M059J (cell line): ENCODE data around the gene CGB7. TPM values are rescaled to one million over a fixed set of nuclear protein-coding genes. Genes with fewer than 3 reads are reported as not detected.
"Not testable (repeated sequence)": the region's sequence is repeated elsewhere in the genome, so short reads cannot be mapped to it uniquely, and the experiment has no call there.

Source experiments
- DNase-seq: peaks from one replicate; pipeline ENCODE4 v3.0.0-alpha.2; 2012; ENCODE audit warnings: low read depth
- total RNA-seq: library from RNA; depleted of rRNA; stranded (reverse); fragments of >200 nt; shearing (Covaris generic); gene quantifications from 2 replicates; pipeline ENCODE4 v1.2.3, GENCODE V29; 2014

The CGB7 gene
- total RNA-seq, 1 experiment from 2014 or later = 2.7 TPM

DNA sequence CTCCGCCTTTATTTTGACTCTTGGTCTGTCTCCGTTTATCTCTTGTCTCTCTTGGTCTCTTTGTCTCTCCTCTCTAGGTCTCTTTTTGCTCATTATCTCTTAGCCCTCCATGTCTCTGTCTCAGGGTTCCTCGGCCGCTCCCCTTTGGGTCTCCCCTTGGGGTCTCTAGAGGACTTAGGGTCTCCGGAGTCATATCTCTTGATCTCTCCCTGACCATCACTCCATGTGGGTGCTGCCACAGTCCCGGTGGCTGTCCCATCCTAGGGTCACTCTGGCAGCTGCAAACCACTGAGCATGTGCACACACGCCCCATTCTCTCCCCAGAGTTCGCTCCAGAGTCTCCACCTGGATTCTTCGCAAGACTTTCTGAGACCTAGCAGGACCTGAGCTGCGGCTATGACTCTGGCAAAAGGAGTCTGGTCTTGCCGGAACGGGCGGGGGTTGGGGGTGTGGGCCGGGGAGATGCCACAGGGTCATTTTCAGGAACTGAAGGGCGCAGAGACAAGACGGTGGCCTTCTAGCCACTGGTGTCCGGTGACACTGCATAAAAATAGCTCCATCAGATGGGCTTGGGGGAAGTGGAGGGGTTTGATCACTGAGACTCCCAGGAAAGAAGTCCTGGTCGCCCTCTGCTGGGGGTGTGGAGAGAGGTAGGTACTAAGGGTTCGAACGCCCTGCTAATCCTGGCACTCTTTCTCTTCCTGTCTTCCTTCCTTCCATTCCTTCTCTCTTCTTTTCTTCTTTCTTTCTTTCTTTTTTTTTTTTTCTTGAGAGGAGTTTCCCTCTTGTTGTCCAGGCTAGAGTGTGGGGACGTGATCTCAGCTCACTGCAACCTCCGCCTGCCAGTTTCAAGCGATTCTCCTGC lies 16.2 kb upstream of the CGB7 start:
- peak; percentile 45 for DNase-seq

DNA sequence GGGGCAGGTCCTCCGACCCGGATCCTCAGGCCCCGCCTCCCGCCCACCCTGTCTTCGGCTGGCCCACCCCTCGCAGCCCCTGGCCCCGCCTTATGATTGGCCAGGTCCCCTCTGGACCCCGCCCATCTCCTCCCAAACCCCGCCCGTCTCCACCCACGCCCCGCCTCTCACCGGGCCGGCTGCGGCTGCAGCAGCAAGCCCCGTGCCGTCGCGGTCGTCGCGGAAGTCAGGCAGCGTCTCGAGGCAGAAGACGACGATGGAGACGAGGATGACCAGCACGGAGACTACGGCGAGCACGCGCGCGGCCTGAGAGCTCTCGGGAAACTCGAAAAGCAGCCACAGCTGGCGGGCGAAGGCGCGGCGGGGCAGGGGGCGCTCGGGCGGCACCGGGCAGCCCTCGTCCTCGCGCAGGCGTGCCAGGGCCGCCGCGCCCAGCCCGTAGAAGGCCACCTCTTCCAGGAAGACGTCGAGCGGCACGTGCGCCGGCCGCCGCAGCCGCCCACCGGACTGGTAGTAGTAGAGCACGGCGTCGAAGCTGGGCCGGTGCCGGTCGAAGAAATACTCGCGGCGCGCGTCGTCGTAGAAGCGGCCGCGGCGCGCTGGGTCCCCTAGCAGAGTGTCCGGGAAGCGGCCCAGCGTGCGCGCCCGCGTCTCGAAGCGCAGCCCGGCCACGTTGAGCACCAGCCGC lies 14.5 kb upstream of the CGB7 start:
- no peak for DNase-seq

DNA sequence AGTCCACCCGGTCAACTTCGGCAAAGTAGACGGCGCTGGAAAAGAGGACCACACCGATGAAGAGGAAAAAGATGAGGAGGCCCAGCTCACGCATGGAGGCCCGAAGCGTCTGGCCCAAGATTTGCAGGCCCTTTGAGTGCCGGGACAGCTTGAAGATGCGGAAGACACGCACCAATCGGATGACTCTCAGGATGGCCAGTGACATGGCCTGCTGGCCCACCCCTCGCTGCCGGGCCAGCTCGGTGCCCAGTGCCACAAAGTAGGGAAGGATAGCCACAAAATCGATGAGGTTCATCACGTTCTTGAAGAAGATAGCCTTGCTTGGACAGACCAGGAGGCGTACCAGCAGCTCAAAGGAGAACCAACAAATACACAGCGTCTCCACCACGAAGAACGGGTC lies 12.9 kb upstream of the CGB7 start:
- no peak for DNase-seq

DNA sequence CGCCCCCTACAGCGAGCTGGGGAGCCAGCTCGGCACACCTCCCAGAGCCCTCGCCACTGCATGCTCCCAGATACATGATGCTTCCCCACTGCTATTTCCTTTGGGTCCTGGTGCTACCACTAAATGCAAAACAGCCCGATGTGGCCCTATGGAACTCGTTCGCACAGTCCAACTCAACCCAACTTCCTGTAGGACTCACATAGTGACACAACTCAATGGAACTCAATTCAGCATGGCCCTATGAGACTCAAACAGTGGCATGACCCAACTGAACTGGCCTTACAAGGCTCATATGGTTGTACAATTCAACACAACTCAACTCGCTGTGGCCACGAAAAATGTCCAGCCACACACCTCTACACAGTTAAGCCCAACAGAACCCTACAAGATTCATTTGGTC lies 11.5 kb upstream of the CGB7 start:
- DNase-seq = peak; percentile 68

DNA sequence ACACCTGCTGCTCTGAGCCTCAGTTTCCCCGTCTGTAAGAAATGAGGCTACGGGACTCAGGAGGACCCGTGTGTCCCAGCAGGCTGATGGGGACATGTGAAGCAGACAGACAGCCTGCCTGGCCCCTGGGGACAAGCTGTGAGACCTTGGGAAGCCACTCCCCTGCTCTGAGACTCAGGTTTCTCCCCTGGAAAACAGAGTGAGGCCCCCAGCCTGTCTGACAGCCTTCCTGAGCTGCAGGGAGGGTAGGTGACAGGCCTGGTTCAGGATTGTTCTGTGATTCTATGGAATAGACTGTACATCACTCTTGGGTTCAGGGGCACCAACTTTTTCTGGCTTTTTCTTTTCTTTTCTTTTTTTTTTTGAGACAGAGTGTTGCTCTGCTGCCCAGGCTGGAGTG lies 10.0 kb upstream of the CGB7 start:
- DNase-seq = no peak

DNA sequence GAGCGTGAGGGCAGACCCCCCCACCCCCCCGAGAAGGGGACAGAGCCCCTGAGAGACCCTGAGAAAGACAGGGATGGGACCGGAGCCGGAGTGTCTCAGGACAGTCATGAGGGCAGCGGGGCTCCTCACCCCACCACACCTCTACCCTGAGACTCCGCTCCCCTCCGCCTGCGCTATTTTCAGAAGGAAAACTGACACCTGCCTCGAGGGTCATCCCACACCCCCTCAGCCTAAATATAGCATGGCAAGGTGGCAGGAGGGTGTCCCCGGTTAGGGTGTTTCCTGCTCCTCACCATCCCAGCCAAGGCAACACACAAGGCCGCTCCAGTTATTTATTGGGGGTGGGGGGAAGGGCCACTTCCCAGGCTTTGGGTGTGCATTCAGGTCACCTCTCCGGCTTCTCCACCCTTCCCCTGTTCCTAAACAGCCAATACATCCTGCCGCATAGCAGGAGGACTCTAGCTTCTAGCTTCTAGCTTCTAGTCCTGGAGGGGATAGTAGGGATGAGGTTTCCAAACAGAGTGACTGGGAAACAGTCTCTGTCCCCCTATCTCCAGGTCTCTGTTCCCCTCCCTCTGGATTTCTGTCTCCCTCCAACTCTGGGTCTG lies 8.5 kb upstream of the CGB7 start:
- DNase-seq = no peak

DNA sequence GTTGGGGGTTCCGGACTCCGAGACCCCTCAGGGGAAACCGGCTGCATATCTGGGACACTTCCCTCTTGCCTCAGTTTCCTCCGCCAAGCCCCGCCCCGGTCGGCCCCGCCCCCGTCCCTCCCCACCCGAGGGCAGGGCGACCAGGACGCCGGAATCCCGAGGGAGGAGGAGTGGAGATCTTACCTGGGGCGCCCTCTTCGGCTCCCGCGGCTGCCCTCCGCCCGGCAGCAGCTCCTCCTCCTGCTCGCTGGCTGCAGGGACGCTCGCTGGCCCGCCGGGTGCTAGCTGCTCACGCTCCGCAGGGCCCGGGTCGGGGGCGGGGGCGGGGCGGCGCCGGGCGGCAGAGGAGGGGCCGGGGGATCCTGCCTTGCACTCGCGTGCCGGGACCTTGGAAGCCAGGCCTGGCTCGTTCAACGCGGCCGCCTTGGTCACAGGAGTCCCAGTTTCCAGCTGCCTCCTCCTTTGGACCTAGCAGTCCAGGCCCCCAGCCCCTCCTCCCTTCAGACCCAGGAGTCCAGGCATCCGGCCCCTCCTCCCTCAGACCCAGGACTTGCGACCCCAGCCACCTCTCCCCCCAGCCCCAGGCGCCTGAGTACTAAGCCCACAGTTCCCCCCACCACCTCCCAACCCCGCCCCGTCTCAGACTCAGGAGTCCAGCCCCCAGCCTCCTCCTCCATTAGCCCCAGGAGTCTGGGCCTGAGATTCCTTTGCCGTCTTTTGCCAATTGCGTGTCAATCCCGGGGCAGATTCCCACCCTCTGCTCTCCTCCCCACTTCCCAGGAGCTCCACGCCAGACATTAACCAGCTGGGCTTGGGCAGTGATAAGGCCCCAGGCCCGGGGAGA lies 7.4 kb upstream of the CGB7 start, which contains the start of gene NTF4:
Gene NTF4 (minus strand): TSS at position 51 of the 844 bp plus-strand sequence. CDS start 2,821 bp downstream, outside the sequence.
- no peak for DNase-seq

DNA sequence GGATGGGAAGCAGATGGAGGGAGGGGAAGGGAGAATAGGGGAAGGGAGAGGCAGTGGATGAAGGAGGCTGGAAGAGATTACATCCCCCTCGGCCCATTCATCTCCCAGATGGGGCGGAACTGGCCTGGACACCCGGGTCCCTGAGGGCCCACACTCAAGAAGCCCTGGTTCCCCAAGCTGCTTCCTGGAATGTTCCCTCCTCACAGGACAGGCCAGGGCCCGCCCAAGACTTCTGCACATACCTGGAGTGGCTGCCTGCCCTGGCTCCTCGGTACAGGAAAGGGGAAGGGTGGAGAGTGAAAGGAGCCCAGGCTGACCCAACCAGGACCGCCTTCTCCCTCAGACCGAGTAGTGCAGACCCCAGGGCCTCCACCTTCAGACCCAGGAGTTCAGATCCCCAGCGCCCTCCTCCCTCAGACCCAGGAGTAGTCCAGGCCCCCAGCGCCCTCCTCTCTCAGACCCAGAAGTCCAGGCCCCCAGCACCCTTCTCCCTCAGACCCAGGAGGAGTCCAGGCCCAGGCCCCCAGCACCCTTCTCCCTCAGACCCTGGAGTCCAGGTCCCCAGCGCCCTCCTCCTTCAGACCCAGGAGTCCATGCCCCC lies 6.6 kb upstream of the CGB7 start:
- no peak for DNase-seq

DNA sequence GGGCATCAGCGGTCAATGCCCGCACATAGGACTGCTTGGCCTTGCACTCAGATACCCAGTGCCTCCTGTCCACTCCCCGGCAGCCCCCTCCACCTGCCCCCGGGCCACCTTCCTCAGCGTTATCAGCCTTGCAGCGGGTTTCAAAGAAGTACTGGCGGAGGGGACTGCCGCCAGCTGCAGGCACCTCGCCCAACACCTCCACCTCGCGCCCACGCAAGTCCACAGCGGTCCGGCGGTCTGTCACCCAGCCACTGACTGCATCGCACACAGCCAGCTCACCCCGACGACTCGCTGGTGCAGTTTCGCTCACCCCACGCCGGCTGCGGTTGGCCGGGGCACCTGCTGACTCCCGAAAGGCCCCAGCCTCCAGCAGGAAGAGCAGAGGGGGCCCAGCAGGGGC lies 3.9 kb upstream of the CGB7 start:
- no peak for DNase-seq

DNA sequence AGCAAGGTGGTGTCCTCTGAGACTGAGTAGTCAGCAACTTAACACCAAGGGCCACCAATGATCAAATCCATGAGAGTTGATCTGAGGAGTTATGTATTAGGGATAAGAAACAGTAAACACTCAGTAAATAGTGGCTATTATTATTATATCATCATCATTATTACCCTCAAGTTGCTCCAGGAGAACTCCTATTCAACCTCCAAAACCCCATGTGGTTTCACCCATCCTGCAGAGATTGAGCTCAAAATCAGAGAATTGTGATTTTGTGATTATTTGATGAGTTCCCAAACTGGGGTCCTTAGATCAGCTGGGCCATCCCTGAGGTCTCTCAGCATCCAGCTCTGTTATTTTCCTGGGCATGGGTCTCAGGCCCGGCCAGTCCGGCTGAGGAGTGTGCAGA lies 3.5 kb upstream of the CGB7 start:
- DNase-seq = no peak

DNA sequence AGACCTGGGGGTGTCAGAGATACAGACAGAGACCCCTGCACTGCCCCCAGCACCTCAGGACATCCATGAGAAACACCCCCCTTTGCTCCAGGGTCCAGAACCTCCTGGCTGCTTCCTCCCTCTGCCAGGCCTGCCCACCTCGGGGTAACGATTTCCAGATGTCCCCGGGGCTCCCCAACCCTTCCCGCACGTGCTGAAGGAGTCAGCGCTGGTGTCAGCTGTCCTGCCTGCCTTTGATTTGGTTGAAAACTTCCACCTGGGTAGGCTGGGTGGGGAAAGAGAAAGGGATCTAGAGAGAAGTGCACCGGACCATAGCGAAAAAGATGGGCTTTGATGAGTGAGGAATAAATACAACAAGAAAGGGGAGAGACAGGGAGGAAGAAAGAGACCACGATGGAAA lies 1.5 kb upstream of the CGB7 start:
- no peak for DNase-seq

DNA sequence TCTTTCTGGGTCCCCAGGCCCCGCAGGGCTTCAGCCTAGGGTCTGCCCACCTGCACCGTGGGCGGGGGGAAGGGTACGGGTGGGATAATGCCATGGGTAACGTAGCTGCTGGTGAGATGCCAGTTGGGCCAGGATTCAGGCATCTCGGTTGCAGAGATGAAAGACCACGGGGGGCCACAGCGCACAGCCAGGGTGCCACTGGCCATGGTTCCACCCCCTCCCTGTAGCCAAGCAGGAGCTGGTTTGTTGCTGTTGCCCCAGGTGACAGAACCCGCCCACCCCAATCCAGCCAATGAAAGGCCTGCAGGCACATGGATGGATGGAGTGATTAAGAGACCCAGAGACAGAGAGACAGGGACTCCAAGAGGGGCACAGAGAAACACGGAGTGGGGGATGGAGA lies 1.0 kb upstream of the CGB7 start:
- peak; percentile 40 for DNase-seq

DNA sequence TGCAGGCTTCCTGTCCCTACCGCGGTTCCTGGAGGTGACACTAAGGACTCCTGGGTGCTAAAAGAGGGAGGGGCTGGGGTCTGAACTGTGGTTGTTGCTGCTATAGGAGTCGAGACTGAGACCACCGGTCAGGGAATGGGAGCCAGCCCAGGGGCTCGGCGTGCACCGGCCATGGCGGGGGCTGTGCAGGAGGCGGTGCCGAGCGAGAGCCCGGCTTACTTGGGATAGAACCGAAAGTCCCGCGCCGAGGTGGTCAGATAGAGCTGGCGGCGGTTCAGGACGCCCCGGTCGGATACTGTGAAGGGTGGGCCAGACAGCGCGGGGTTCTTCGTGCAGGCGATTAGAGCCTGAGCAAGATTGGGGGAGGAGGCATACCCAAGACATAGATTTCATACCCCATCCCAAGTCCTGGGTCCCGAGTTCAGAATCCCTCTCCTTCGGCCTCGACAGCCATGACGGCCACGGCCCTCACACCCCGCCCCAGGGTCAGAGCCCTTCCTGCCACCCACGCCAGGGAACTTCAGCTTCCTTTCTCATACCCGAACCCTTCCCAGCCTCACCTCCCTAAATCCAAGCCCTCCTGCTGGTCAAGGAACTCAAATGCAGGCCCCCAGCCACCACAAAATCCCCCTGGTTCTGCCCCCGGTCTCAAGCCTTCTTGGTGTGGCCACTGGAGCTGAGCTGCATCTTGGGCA lies 500 bp downstream of the CGB7 start:
- DNase-seq = not testable (repeated sequence)

DNA sequence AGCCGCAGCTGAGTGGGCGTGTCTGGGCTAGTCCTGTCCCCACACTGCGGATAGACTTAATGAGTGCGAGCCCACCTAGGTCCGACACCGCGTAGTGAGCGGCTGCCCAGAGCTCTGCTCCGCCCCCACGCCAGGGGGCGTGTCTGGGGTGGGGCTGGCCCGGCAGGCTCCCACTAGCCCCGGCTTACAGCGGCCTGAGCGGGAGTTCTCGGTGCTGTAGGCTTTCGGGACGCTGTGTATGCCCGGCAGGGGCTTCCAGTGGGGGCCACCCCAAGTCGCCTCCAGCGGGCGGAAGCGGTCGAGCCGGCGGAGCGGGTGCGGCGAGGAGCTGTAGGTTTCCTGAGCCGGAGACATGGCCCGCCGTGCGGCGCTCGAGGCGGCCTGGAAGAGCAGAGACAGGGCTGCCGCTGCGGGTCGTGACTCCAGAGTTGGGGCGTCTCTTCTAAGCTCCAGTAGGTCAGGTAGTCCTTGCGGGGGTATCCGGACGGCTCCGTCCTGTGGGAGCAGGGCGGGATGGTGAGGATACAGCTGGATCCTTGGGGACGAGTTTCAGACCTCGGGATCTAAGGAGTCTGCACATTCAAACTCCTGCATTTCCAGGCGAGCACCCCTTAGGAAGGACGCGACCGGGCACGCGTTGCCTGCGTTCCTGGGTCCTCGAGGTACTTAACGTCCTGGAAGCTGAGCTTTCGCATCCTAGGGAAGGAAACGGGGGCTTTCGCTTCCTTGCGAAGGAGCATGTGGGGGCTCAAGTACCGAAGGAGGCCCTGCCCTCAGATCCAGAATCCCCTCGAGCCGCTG lies 1.2 kb downstream of the CGB7 start:
- DNase-seq = peak; percentile 63

DNA sequence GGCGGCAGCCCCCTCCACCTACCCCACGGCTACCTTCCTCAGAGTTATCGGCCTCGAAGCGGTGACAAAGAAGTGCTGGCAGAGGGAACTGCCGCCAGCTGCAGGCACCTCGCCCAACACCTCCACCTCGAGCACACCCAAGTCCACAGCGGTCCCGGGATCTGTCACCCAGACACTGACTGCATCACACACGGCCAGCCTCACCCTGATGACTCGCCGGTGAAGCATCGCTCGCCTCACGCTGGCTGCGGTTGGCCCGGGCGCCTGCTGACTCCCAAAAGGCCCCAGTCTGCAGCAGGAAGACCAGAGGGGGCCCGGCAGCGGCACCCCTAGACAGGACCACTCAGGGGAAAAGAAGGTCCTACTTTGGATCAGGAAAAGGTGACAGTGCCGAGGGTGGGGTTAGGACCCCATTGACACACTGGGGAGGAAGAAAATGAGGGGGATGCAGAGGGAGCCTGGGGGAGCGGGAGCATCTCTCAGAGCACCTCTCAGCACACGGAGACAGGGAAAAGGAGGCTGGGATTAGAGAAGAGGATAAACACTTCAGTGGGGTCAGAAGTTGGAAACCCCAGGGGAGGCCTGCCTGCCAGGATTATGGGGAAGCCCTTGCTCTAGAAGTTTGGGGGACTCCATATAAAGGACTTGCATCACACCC lies 7.0 kb downstream of the CGB7 start:
- DNase-seq = peak; percentile 86

DNA sequence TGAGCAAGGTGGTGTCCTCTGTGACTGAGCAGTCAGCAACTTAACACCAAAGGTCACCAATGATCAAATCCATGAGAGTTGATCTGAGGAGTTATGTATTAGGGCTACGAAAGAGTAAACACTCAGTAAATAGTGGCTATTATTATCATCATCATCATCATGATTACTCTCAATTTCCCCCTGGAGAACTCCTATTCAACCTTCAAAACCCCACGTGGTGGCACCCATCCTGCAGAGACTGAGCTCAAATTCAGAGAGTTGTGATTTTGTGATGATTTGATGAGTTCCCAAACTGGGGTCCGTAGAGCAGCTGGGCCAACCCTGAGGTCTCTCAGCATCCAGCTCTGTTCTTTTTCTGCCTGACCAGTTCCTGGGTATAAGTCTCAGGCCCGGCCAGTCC lies 7.7 kb downstream of the CGB7 start:
- not testable (repeated sequence) for DNase-seq

DNA sequence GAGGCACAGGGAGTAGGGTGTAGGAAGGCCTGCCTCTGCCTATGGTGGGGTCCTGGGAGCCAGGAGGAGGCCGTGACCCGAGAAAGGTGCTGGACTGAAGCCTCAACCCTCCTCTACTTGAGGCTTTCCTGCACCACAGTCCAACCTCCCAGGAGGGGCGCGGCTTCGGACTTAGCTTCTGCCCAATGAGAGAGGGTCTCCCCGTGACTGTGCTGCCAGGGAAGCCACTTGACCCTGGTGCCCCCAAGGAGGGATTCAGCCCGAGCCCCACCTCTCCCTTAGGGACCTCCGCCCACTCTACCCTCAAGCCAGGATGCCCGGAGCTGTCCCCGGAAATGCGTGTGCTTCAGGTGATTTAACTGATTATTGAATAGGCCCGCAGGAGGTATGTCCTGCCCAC lies 8.5 kb downstream of the CGB7 start, which contains the start of gene CGB8:
Gene CGB8 (minus strand): TSS at position 101 of the 400 bp plus-strand sequence. CDS start 372 bp downstream, outside the sequence.
- DNase-seq = not testable (repeated sequence)

DNA sequence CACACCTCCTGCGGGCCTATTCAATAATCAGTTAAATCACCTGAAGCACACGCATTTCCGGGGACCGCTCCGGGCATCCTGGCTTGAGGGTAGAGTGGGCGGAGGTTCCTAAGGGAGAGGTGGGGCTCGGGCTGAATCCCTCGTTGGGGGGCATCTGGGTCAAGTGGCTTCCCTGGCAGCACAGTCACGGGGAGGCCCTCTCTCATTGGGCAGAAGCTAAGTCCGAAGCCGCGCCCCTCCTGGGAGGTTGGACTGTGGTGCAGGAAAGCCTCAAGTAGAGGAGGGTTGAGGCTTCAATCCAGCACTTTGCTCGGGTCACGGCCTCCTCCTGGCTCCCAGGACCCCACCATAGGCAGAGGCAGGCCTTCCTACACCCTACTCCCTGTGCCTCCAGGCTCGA lies 14.0 kb downstream of the CGB7 start, which contains the start of gene CGB5:
Gene CGB5 (plus strand): TSS at position 301 of the 400 bp plus-strand sequence. CDS start 362 bp downstream, outside the sequence.
- not testable (repeated sequence) for DNase-seq

DNA sequence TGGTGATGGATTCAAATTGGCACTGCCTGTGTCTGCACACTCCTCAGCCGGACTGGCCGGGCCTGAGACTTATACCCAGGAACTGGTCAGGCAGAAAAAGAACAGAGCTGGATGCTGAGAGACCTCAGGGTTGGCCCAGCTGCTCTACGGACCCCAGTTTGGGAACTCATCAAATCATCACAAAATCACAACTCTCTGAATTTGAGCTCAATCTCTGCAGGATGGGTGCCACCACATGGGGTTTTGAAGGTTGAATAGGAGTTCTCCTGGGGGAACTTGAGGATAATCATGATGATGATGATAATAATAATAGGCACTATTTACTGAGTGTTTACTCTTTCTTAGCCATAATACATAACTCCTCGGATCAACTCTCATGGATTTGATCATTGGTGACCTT lies 14.9 kb downstream of the CGB7 start:
- DNase-seq = not testable (repeated sequence)
